GM18507 (cell line): ENCODE results near the gene ZMYM3.

Experiments
- DNase-seq: peaks from one replicate; pipeline ENCODE4 v3.0.0; 2011; ENCODE audit warnings: low read depth; ENCODE audit not compliant: insufficient read length; ENCODE audit errors: extremely low spot score
- FAIRE-seq: peaks from 2 replicates; lab custom pipeline; 2011; peaks lifted over from hg19 to GRCh38; lab: Jason Lieb, UNC

ZMYM3 gene

GRCh38 chrX:71256051-71256450, 2.1 kb upstream of the ZMYM3 start:
- DNase-seq = no peak
- no peak for FAIRE-seq

DNA sequence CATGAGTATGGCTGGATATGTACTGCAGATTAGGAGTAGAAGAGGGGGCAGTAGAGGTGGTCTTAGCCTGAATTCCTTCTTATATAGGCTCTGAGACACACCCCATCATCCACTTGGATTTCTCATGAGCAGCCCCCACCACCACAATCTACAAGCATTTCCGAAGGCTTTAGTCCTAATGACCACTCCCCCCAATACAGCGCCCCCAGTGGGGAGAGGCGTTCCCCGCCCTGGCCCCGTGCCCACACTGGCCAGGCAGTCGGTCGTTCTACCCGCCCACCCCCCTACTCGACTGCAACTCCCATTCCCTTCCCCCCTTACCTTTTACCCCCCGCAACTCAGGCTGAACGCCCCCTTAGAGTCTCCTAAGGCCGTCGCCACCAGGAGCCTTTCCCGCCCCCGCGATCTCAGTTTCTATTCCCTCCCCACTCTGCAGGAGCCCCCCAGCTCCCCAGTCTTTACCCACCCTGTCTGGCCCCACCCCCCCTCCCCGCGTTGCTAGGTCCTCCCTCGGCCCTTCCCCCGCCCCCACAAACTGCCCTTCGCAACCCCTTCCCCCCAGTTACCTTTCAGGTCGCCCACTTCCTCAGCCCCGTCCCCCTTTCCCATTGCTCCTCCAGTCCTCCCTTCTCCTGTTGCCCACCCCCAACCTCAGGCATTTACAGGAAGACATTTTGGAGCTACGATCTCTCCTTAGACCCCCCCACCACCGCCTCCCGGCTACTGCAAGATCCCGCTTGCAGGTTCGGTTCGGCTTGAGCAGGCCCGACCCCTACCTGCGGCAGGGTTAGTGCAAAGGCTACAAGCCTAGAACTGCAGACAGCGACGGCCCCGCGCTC, 468 bp downstream of the ZMYM3 start:
- no peak for FAIRE-seq
- DNase-seq = no peak

GRCh38 chrX:71252221-71252620, 1.7 kb downstream of the ZMYM3 start:
- FAIRE-seq (peak; percentile 36), DNase-seq (no peak)

GRCh38 chrX:71251466-71251973, 2.4 kb downstream of the ZMYM3 start:
- FAIRE-seq (no peak), DNase-seq (no peak)

DNA sequence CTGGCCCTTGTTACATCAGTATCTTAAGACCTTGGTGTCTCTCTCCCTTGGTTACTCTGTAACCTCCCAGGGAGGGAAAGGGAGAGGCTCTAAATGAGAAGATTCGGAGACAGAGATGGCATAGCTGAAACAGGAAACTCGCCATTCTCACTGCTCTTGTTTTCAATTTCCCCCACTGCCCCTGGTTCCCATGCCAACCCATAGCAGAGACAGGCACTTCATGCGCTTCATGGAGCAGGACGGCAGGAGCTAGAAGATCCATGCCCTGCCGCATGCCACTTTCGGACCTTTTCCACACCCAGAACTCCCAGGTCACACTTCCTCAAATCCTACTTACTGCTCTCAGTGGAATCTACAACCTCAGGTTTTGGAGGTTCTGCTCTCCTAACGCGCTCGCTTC, 3.1 kb downstream of the ZMYM3 start:
- FAIRE-seq = no peak
- DNase-seq = no peak

DNA sequence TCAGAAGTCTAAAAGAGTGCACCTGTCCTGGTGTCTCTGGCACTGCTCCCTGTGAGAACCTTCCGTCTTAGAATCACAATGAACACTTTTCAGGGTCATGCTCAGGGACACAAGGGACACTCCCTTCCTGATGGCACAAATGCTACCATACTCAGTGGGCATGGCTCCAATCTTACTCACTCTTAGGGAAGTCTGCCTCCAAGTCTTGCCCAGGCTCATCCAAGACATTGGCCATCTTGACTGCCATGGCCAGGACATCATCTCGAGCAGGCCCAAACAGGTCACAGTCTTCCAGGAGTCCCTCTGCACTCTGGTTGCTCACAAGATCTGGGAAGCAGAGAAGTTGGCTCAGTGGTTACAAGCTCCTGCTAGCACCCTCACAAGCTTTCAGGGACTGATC, 8.8 kb downstream of the ZMYM3 start:
- no peak for FAIRE-seq
- DNase-seq = no peak

- DNase-seq (no peak), FAIRE-seq (no peak)
These were observed 9.4 kb downstream of the ZMYM3 start for GRCh38 chrX:71244359-71245128.

GRCh38 chrX:71241301-71241700, 12.6 kb downstream of the ZMYM3 start:
- DNase-seq (no peak), FAIRE-seq (no peak)

DNA sequence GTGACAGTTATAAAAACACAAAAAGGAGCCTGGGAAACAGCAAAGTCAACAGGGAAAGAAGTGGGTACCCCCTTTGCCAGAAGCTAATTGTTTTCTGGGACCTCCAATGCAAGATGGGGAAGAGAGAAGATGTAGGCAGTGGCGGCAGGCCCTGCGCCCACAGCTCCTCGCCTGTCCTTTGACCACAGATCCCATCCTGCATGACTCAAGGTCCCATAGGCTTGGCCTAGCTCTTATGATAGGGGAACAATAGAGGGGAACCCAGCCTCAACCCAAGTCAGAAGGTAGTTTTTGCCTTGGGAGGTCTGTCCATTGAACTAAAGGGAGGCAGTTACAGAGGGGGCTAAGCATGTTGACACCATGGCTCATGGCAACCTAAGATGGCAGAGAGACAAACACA, 14.2 kb downstream of the ZMYM3 start:
- DNase-seq = no peak
- no peak for FAIRE-seq

DNA sequence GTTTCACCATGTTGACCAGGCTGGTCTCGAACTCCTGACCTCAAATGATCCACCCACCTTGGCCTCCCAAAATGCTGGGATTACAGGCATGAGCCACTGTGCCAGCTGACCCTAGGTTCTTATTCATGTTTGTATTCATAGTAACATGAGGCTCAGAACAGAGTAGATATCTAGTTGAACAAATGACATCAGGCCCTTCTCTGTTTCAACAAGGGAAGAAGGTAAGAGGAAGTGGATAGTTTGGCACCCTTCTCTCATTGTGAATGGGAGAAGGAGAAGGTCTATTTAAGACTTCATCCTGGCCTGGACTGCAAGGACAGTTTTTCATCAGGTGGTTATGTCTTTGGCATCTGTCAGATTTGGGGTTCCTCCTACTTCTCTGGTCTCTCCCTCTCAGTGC, 17.1 kb downstream of the ZMYM3 start:
- FAIRE-seq (no peak), DNase-seq (no peak)

DNA sequence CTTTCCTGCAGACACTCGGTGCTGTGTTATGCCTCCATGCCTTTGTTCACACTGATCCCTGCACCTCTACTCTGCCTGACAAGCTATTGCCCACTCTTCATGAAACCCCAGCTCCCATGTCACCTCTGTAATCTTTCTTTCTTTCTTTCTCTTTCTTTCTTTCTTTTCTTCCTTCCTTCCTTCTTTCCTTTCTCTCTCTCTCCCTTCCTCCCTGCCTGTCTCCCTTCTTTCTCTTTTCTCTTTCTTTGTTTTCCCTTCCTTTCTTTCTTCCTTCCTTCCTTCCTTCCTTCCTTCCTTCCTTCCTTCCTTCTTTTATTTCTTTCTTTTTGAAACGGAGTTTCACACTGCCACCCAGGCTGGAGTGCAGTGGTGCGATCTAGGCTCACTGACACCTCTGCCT, 18.5 kb downstream of the ZMYM3 start:
- no peak for FAIRE-seq
- no peak for DNase-seq

DNA sequence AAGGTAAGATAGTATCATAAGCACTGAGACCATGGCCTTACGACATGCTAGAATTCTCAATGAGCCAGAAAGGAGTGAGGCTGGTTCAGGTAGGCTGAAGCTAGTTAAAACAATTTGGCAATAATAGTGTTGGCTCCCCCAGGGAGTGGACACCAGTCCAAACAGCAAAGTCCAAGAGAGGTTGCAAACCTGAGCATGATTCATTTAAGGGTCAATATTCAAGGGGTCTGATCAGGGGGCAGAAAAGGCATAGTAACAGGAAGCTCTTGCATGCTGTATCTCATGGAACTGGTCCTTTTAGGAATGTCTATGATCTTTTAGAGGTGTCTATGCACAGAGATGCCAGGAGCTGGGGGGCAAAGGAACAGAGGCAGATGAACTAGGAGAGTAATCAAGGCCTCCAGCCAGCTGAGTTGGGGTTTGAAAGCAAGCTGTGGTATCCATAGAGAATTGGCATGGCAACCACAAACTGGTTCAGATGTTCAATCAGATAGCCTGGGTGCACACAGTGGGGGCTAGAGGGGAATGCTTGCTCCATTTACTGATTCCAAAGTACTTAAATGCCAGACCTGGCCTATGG, 25.8 kb downstream of the ZMYM3 start:
- no peak for FAIRE-seq
- no peak for DNase-seq

DNA sequence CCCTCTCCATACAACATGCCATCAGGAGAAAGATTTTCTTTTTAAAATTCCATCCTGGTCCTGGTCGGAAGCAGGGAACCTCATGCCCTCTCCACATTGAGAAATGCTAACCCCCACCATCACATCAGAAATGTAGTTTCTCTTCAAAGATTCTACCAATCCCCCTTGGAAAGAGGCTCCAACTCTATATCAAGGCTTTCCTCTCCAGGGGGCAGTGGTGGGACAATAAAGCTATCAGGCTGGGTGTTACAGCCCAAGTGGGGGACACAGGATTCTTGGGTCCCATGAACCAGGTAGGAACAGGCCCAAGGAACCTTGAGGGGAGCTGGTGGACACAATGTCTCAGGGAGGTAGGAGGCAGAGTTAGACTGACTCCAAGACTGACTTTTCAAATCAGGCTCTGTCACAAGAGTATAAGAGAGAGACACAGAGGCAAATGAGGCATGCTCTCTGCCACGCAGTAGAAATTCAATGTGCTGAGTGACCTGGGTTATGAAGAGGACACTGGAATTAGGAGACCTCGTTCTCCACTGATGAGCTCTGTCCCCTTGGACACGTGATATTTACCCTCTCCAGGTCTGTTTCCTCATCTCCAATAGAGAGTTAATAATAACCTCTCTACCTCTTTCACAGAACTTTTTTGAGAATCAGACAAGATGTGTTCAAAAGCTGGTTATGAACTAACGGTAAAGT, 26.4 kb downstream of the ZMYM3 start:
- FAIRE-seq (no peak), DNase-seq (no peak)

DNA sequence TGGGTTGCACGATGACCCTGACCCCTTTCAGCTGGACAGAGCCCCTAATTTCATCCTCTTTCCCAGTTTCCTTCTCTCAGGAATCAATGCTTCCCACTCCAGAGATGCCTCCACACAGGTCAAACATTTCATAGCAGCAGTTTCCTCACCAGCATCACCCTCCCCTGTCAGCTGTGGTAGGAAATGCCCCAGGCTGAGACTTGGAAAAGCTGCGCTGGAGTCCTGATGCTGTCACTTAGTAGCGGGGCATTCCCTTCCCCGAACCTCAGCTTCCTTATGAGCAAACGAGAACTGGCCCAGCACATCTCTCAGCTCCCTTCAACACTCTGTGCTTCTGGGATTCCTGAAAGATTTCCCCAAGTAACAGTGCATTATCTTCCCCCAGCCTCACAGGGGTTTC, 28.3 kb downstream of the ZMYM3 start:
- DNase-seq (no peak), FAIRE-seq (no peak)

GRCh38 chrX:71225009-71225408, 28.9 kb downstream of the ZMYM3 start:
- DNase-seq (no peak), FAIRE-seq (peak; percentile 5)

- DNase-seq (no peak), FAIRE-seq (no peak)
These were observed 29.7 kb downstream of the ZMYM3 start for GRCh38 chrX:71224098-71224708.

- FAIRE-seq (no peak), DNase-seq (no peak)
These were observed 31.0 kb downstream of the ZMYM3 start, which contains the start of gene GJB1 for GRCh38 chrX:71222929-71223328. Gene GJB1 (plus strand): TSS chrX:71223224. CDS start chrX:71223708, 484 bp downstream.

DNA sequence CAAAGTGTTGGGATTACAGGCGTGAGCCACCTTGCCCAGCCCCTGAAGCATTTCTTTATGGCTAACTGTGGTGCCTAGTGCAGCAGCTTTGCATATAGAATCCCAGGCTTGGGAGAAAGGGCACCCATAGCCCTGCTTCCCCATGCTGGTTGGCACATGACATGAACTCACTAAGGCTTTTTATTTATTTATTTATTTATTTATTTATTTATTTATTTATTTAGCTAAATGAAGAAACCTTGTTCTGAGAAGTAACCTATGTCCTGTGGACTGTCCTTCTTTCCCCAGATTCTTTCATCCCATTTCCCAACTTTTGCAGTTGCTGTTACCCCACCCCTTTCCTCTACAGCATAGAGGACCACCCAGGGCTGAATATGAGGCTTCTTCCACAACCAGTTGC, 32.8 kb downstream of the ZMYM3 start:
- DNase-seq (no peak), FAIRE-seq (no peak)

DNA sequence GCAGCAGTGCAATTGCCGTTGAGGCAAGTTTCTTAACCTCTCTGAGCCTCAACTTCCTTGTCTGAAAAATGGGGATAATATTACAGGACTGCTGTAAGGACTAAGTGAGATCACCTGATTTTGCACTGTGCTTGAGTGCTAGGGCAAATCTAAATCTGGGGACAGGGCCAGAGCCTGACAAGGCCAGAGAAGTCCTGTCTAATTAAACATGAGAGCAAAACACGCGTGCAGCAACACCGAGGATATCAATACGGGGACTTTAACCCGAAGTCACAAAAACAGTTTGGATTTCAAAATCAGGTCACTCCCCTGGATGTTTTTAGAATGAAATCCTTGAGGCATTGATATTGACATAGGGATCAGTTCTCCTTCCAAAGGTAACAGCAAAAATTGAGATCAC, 36.6 kb downstream of the ZMYM3 start:
- FAIRE-seq (no peak), DNase-seq (no peak)
